Nephron (organoid): ENCODE measurements around the gene P2RX7.
"Not testable (repeated sequence)": the region's sequence is repeated elsewhere in the genome, so short reads cannot be mapped to it uniquely, and the experiment has no call there.

Experiments
- H3K27ac Mint-ChIP-seq, 3 experiments: 2 replicates each; pipeline ENCODE4 v1.8.0; 2020; ENCODE audit warnings: mixed read lengths in 3 of 3, mild to moderate bottlenecking in 2 of 3, moderate library complexity in 1 of 3
- H3K27me3 Mint-ChIP-seq: 2 replicates; pipeline ENCODE4 v1.8.0; 2021; ENCODE audit warnings: low read depth, mild to moderate bottlenecking, moderate library complexity, mixed read lengths
- H3K36me3 Mint-ChIP-seq: 2 replicates; pipeline ENCODE4 v1.8.0; 2020; ENCODE audit warnings: low read depth, mixed read lengths
- H3K4me1 Mint-ChIP-seq: 2 replicates; pipeline ENCODE4 v1.8.0; 2020; ENCODE audit warnings: mixed read lengths
- H3K4me3 Mint-ChIP-seq, 3 experiments: 2 replicates each; pipeline ENCODE4 v1.8.0; 2020; ENCODE audit warnings: mild to moderate bottlenecking in 3 of 3, mixed read lengths in 3 of 3, moderate library complexity in 2 of 3
- H3K9me3 Mint-ChIP-seq: 2 replicates; pipeline ENCODE4 v1.8.0; 2020; ENCODE audit warnings: mixed read lengths
- CTCF ChIP-seq, 3 experiments: fragments of 200-600 bp; sonication (generic); IDR thresholded peaks; one replicate each; pipeline ENCODE4 v1.5.0; 2021; ENCODE audit warnings: antibody characterized with exemption in 3 of 3; ENCODE audit not compliant: unreplicated experiment in 3 of 3

The P2RX7 gene

GRCh38 chr12:121159467-121160307 lies 27.0 kb downstream of the P2RX7 start:
- no peak for TF ChIP-seq CTCF (IDR thresholded peaks at IDR 0.05; ENCODE audit: unreplicated experiment in 3 of 3)
- peaks cover 3% of the 10 kb centered on the region for H3K9me3 Mint-ChIP-seq
- no peak overlapping the region for H3K27ac Mint-ChIP-seq
- no peak overlapping the region for H3K4me3 Mint-ChIP-seq
- no peaks in the 10 kb centered on the region for H3K4me1 Mint-ChIP-seq
- H3K27me3 Mint-ChIP-seq: peaks cover 14% of the 10 kb centered on the region
- H3K36me3 Mint-ChIP-seq: no peaks in the 10 kb centered on the region

- no peaks in the 10 kb centered on the region for H3K27me3 Mint-ChIP-seq
- H3K4me3 Mint-ChIP-seq: no peak overlapping the region
- H3K4me1 Mint-ChIP-seq: no peaks in the 10 kb centered on the region
- no peaks in the 10 kb centered on the region for H3K36me3 Mint-ChIP-seq
- H3K9me3 Mint-ChIP-seq: peaks cover 3% of the 10 kb centered on the region
- no peak for TF ChIP-seq CTCF (IDR thresholded peaks at IDR 0.05; ENCODE audit: unreplicated experiment in 3 of 3)
- H3K27ac Mint-ChIP-seq: no peak overlapping the region
Observed at GRCh38 chr12:121162384-121162783, 29.7 kb downstream of the P2RX7 start.

GRCh38 chr12:121162985-121163384 lies 30.3 kb downstream of the P2RX7 start:
- peaks cover 3% of the 10 kb centered on the region for H3K9me3 Mint-ChIP-seq
- no peak for TF ChIP-seq CTCF (IDR thresholded peaks at IDR 0.05; ENCODE audit: unreplicated experiment in 3 of 3)
- no peaks in the 10 kb centered on the region for H3K36me3 Mint-ChIP-seq
- H3K27ac Mint-ChIP-seq: no peak overlapping the region
- H3K4me3 Mint-ChIP-seq: no peak overlapping the region
- no peaks in the 10 kb centered on the region for H3K4me1 Mint-ChIP-seq
- no peaks in the 10 kb centered on the region for H3K27me3 Mint-ChIP-seq

GRCh38 chr12:121164839-121165238 lies 32.2 kb downstream of the P2RX7 start:
- H3K27ac Mint-ChIP-seq, H3K4me3 Mint-ChIP-seq, H3K27me3 Mint-ChIP-seq, H3K9me3 Mint-ChIP-seq, H3K4me1 Mint-ChIP-seq, H3K36me3 Mint-ChIP-seq: not testable (repeated sequence)

GRCh38 chr12:121165316-121165715 lies 32.6 kb downstream of the P2RX7 start:
- Mint-ChIP-seq H3K4me1 (no peaks in the 10 kb centered on the region), H3K4me3 (no peak overlapping the region)
- no peak for TF ChIP-seq CTCF (IDR thresholded peaks at IDR 0.05; ENCODE audit: unreplicated experiment in 3 of 3)

GRCh38 chr12:121166356-121166755 lies 33.7 kb downstream of the P2RX7 start:
- Mint-ChIP-seq H3K4me3 (no peak overlapping the region), H3K36me3 (no peaks in the 10 kb centered on the region), H3K9me3 (no peaks in the 10 kb centered on the region), H3K27me3 (no peaks in the 10 kb centered on the region), H3K27ac (no peak overlapping the region), H3K4me1 (no peaks in the 10 kb centered on the region)
- no peak for TF ChIP-seq CTCF (IDR thresholded peaks at IDR 0.05; ENCODE audit: unreplicated experiment in 3 of 3)

More at GRCh38 chr12:121165316-121165715, 32.6 kb downstream of the P2RX7 start:
- Mint-ChIP-seq H3K36me3 (no peaks in the 10 kb centered on the region), H3K9me3 (no peaks in the 10 kb centered on the region), H3K27ac (no peak overlapping the region), H3K27me3 (no peaks in the 10 kb centered on the region)
